IMR-90 (cell line): ENCODE results near the gene AICDA.

Experiments used
- BHLHE40 ChIP-seq: fragments of 150-350 bp; IDR thresholded peaks from 2 replicates; pipeline ENCODE4 v1.6.1; 2016; ENCODE audit warnings: mild to moderate bottlenecking, low read depth, low read length
- CEBPB ChIP-seq: IDR thresholded peaks from 2 replicates; pipeline ENCODE4 v1.6.1; 2012; ENCODE audit warnings: low read depth, low read length, improper control_type of control experiment
- FOS ChIP-seq: fragments of 150-350 bp; IDR thresholded peaks from 2 replicates; pipeline ENCODE4 v1.6.1; 2016; ENCODE audit warnings: low read depth, low read length
- MXI1 ChIP-seq: IDR thresholded peaks from 2 replicates; pipeline ENCODE4 v1.6.1; 2012; ENCODE audit warnings: low read depth, mild to moderate bottlenecking, low read length, moderate library complexity, borderline replicate concordance
- POLR2A ChIP-seq: IDR thresholded peaks from 2 replicates; pipeline ENCODE4 v1.6.1; 2012; ENCODE audit warnings: mild to moderate bottlenecking, low read depth, low read length
- RAD21 ChIP-seq: IDR thresholded peaks from 2 replicates; pipeline ENCODE4 v1.6.1; 2012; ENCODE audit warnings: low read length, improper control_type of control experiment
- RCOR1 ChIP-seq: IDR thresholded peaks from 2 replicates; pipeline ENCODE4 v1.6.1; 2012; ENCODE audit warnings: mild to moderate bottlenecking, low read length, improper control_type of control experiment; ENCODE audit not compliant: insufficient replicate concordance
- RFX5 ChIP-seq: IDR thresholded peaks from 2 replicates; pipeline ENCODE4 v1.8.0; 2012; ENCODE audit warnings: low read depth, mild to moderate bottlenecking, low read length, moderate library complexity
- SMC3 ChIP-seq: fragments of 150-350 bp; IDR thresholded peaks from 2 replicates; pipeline ENCODE4 v1.6.1; 2016; ENCODE audit warnings: low read depth, mild to moderate bottlenecking, antibody characterized with exemption, low read length, moderate library complexity
- TF ChIP-seq, protein P1 (sequence below): conservative IDR thresholded peaks from 2 replicates; pipeline ENCODE4 v1.5.1; 2012; ENCODE audit warnings: mild to moderate bottlenecking, low read depth, low read length, improper control_type of control experiment
- TF ChIP-seq, protein P2 (sequence below): fragments of 150-350 bp; IDR thresholded peaks from 2 replicates; pipeline ENCODE4 v1.6.1; 2016; ENCODE audit warnings: low read depth, mild to moderate bottlenecking, low read length, moderate library complexity, borderline replicate concordance

GRCh38 chr12:8556531-8557097, 56.0 kb downstream of the AICDA start:
- no peak for TF ChIP-seq SMC3
- TF ChIP-seq RCOR1 = no peak
- TF ChIP-seq, protein P1, sequence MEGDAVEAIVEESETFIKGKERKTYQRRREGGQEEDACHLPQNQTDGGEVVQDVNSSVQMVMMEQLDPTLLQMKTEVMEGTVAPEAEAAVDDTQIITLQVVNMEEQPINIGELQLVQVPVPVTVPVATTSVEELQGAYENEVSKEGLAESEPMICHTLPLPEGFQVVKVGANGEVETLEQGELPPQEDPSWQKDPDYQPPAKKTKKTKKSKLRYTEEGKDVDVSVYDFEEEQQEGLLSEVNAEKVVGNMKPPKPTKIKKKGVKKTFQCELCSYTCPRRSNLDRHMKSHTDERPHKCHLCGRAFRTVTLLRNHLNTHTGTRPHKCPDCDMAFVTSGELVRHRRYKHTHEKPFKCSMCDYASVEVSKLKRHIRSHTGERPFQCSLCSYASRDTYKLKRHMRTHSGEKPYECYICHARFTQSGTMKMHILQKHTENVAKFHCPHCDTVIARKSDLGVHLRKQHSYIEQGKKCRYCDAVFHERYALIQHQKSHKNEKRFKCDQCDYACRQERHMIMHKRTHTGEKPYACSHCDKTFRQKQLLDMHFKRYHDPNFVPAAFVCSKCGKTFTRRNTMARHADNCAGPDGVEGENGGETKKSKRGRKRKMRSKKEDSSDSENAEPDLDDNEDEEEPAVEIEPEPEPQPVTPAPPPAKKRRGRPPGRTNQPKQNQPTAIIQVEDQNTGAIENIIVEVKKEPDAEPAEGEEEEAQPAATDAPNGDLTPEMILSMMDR = no peak
- TF ChIP-seq RAD21 = no peak
- TF ChIP-seq, protein P2, sequence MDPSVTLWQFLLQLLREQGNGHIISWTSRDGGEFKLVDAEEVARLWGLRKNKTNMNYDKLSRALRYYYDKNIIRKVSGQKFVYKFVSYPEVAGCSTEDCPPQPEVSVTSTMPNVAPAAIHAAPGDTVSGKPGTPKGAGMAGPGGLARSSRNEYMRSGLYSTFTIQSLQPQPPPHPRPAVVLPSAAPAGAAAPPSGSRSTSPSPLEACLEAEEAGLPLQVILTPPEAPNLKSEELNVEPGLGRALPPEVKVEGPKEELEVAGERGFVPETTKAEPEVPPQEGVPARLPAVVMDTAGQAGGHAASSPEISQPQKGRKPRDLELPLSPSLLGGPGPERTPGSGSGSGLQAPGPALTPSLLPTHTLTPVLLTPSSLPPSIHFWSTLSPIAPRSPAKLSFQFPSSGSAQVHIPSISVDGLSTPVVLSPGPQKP = no peak
- TF ChIP-seq POLR2A = no peak
- TF ChIP-seq FOS = no peak
- TF ChIP-seq MXI1 = no peak
- no peak for TF ChIP-seq CEBPB
- TF ChIP-seq BHLHE40 = no peak
- no peak for TF ChIP-seq RFX5
